Mesodermal cell (in vitro differentiated cells): ENCODE measurements around the gene KCNJ14.

ENCODE experiments used
- H3K27ac ChIP-seq: 2 replicates; pipeline ENCODE4 v1.7.0; 2013; ENCODE audit warnings: mild to moderate bottlenecking, low read depth, low read length, moderate library complexity; ENCODE audit not compliant: severe bottlenecking
- H3K36me3 ChIP-seq: 2 replicates; pipeline ENCODE4 v1.7.1; 2013; ENCODE audit warnings: mild to moderate bottlenecking, low read length, moderate library complexity; ENCODE audit not compliant: control insufficient read depth, insufficient read depth
- H3K4me1 ChIP-seq: one replicate; pipeline ENCODE4 v1.7.1; 2013; ENCODE audit warnings: mild to moderate bottlenecking, low read length; ENCODE audit not compliant: insufficient read depth, control insufficient read depth, poor library complexity, severe bottlenecking
- H3K4me3 ChIP-seq: 2 replicates; pipeline ENCODE4 v1.7.0; 2013; ENCODE audit warnings: low read length, control low read depth, mild to moderate bottlenecking; ENCODE audit not compliant: insufficient read depth, poor library complexity, severe bottlenecking; ENCODE audit errors: extremely low read depth
- H3K9me3 ChIP-seq: 2 replicates; pipeline ENCODE4 v1.7.1; 2013; ENCODE audit warnings: mild to moderate bottlenecking, low read length, moderate library complexity; ENCODE audit not compliant: control insufficient read depth
- WGBS, 2 experiments: methylation state at CpG; one replicate each; pipeline ENCODE4 v1.1.5; 2013; ENCODE audit warnings: missing lambda C conversion rate in 2 of 2; ENCODE audit not compliant: insufficient coverage in 2 of 2; 5-methylcytosine and 5-hydroxymethylcytosine counted together

KCNJ14 gene

DNA sequence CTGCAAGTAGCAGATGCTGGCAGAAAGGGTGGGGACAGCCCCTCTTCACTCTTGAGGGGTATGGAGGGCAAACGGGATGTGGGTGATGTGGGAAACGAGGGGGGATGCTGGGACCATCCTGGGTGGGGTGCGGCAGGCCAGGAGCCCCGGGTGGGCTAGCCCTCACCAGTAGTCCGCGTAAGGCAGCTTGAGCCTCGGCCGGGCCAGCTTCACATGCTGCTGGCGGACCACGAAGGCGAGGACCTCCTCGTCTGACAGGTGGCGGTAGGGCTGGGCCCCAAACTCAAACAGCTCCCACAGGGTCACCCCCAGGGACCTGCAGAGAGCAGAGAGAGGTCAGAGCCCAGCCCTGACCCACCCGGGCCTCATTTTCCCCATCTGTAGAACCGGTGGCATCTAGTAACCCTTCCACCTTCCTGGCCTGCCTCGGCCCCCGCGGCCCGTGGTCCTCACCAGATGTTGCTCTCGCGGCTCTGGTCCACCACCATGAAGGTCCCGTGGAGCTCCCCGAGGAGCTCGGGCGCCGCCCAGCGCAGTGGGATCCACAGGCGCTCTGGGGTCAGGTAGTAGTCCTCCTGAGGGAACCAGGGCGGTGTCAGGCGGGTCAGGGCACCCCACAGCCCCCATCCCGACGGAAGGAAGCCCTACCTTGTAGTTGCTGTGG lies 45.6 kb downstream of the KCNJ14 start:
- H3K4me3 ChIP-seq, result peak overlapping the region; percentile 25
- no peaks in the 10 kb centered on the region for H3K36me3 ChIP-seq
- H3K9me3 ChIP-seq, result no peaks in the 10 kb centered on the region
- 56 to 66% methylated on average over 23 to 29 of the region's 32 CpGs for WGBS, 2 experiments
- no peaks in the 10 kb centered on the region for H3K4me1 ChIP-seq
- H3K27ac ChIP-seq, result no peak overlapping the region

DNA sequence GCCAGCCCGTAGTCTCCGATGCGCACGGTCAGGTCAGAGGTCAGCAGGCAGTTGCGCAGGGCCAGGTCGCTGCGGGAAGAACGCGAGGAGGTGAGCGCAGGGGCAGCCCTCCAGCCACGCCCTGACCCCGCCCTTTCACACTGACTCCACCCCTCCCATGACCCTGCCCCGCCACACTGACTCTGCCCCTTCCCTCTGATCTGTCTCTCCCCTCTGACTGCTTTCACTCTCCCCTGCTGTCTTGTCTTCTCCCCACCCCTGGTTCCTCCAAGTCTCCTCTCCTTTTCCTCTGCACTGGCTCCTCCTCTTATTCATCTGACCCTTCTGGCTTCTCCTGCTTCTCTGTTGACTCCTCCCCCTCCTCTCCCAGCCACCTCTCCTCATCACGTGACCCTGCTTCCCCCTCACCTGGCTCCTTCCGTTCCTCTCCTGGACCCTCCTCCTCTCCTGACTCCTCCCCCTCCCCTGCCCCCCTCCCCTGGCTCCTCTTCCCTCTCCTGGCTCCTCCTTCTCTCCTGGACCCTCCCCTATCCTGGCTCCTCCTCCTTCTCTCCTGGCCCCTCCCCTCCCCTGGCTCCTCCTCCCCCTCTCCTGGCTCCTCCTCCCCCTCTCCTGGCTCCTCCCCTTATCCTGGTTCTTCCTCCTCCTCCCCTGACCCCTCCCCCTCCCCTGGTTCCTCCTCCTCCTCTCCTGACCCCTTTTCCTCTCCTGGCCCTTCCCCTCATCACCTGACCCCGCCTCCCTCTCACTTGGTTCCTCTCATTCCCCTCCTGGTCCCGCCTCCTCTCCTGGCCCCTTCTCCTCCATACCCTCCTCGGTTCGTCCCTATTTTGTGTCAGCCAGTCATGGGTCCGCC lies 46.3 kb downstream of the KCNJ14 start:
- WGBS, 2 experiments, result 2 to 4% methylated on average over 15 to 19 of the region's 20 CpGs
- Histone ChIP-seq H3K4me1 (no peaks in the 10 kb centered on the region), H3K9me3 (no peaks in the 10 kb centered on the region), H3K4me3 (peak overlapping the region; percentile 25), H3K36me3 (no peaks in the 10 kb centered on the region), H3K27ac (no peak overlapping the region)

DNA sequence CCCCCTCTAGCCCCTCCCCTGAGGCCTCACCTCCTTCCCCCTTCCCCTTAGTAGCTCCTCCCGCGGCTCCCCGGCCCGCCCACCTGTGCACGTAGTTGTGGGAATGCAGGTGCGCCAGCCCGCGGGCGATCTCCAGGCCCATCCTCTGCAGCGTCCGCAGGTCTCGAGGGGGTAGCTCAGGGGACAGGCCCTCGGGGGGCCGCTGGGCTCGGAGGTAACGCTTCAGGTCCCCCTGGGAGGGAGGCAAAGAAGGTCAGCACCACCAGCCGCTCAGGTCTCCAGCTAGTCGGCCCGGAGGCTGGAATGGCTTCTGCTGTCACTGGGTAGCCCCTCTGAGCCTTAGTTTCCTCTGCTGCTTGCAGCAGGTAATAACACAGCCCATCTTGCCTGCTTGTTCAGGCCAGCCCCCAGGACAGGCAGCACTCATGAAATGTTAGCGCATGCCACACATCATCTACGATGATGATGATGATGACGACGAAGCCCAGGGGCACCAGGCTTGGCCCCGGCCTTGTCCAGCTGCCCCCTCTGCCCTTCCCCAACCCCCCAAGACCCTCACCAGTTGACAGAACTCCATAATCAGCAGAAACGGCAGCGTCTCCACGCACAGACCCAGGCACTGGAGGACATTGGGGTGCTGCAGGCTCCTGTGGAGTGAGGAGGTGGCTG lies 47.1 kb downstream of the KCNJ14 start:
- no peaks in the 10 kb centered on the region for H3K9me3 ChIP-seq
- peak overlapping the region; percentile 16 for H3K4me3 ChIP-seq
- no peaks in the 10 kb centered on the region for H3K36me3 ChIP-seq
- no peaks in the 10 kb centered on the region for H3K4me1 ChIP-seq
- no peak overlapping the region for H3K27ac ChIP-seq
- WGBS, 2 experiments, result 27 to 29% methylated on average over 20 to 22 of the region's 27 CpGs

DNA sequence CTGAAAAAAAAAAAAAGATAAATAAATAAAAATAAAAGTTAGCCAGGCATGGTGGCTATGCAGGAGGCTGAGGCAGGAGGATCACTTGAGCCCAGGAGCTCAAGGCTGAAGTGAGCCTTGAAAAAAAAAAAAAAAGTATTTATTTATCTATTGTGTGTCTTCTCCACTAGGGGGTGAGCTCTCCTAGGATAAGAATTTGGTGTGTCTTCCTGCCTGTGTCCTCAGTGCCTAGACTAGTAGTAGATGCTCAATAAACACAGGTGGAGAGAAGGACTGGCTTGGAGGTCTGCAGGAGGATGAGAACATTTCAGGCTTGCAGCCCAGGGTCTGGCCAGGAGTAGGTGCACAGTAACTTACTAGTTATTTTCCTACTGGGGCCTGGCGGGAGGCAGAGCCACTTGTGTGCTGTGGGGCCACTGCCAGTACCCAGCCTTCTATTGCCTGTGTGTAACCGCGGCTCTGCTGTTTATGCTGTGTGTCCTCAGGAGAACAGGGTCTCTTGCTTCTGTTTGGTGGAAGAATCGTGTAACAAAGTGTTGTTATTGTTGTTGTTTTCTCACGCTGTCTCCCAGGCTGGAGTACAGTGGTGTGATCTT lies 50.9 kb downstream of the KCNJ14 start:
- 91 to 100% methylated on average over 4 to 5 of the region's 5 CpGs for WGBS, 2 experiments
- no peak overlapping the region for H3K27ac ChIP-seq
- H3K36me3 ChIP-seq, result no peaks in the 10 kb centered on the region
- H3K4me3 ChIP-seq, result no peak overlapping the region
- no peaks in the 10 kb centered on the region for H3K4me1 ChIP-seq
- H3K9me3 ChIP-seq, result no peaks in the 10 kb centered on the region

DNA sequence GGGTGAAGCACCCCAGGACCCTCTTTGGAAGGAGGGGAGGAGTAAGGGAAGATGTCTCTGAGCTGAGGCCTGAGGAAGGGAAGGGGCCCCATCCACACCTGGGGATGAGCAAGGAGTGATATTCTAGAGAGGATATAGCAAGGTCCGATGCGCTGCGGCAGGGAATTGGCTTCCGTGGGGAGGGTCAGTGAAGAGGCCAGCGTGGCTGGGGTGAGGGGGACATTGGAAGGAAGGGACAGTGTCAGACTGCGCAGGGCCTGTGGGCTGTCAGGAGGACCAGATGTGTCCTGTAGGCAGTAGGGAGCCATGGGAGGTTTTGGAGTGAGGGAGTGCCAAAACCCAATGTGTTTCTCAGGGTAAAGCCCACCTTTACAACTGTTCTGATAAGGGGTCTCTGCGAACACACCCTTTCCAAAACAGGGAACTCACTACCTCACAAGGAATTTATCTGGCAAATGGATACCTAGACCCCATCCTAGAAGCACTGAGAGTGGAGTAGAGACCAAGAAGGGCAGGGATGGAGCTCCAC lies 52.6 kb downstream of the KCNJ14 start:
- WGBS, 2 experiments, result 95 to 98% methylated on average over 5 to 6 of the region's 7 CpGs
- Histone ChIP-seq H3K27ac (no peak overlapping the region), H3K9me3 (no peaks in the 10 kb centered on the region), H3K4me1 (no peaks in the 10 kb centered on the region), H3K36me3 (no peaks in the 10 kb centered on the region), H3K4me3 (no peak overlapping the region)

DNA sequence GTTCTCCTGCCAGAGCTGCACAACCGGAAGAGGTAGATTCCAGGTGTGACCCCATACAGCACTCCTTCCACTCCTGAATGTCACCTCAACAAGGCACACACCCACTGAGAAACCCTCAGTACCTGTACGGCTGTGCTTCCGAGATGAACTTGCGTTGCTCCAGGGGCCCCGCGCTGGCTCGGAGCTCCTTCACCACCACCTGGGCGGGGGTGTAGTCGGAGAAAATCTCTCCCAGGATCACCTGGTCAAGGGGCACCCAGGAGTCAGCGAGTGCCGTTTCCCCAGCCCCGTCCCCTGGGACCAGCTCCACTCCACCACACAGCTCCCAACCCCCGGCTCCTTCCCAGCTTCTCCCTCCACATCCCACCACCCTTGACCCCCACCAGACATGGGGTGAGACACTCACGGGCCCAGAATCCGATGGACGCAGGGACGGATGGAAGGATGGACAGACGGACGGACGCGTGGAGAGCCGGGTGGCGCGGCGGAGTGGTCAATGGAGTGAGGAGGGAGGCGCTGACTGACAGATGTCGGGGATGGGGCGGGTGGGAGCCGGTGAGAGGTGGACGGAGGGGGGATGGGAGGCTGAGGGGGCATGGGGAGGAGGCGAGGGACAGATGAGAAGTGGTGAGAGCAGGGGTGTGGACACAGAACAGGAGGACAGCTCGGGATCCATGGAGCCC lies 53.5 kb downstream of the KCNJ14 start:
- Histone ChIP-seq H3K27ac (no peak overlapping the region), H3K4me1 (no peaks in the 10 kb centered on the region), H3K36me3 (no peaks in the 10 kb centered on the region), H3K4me3 (no peak overlapping the region), H3K9me3 (no peaks in the 10 kb centered on the region)
- WGBS, 2 experiments, result 86 to 94% methylated on average over 14 to 23 of the region's 32 CpGs

DNA sequence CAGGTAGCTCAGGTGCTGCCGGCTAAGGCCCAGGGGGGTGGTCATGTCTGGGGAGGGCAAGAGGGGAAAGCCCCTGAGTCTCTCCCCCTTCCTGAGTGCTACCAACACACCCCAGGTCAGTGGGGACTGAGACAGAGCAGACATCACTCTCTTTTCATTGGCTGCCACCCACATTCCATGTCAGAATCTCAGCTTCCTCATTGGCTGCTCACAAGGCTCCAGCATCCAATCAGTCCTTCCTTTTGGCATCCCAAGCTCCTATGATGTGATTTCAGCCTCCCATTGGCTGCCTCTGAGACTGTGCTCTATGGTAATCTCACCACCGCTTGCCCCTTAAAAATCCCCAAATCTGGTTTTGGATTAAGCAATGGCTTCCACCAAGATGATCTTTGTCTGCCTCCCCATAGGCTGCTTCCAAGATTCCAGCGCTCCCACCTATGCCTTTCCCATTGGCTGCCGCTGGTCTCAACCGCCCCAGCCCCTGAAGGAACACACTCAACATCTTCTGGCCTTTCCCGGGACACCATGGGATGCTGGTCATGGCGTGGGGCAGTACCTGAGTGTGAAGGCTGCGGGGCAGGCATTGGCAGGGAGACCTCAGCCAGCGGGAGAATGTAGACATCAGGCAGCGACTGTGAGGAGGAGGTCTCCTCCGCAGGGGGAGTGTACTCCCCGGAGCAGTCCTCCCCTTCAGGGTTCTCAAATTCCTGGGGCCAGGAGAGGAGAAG lies 54.3 kb downstream of the KCNJ14 start:
- H3K4me1 ChIP-seq, result no peaks in the 10 kb centered on the region
- 80 to 83% methylated on average over 10 to 12 of the region's 12 CpGs for WGBS, 2 experiments
- H3K36me3 ChIP-seq, result no peaks in the 10 kb centered on the region
- H3K27ac ChIP-seq, result no peak overlapping the region
- no peak overlapping the region for H3K4me3 ChIP-seq
- H3K9me3 ChIP-seq, result no peaks in the 10 kb centered on the region

DNA sequence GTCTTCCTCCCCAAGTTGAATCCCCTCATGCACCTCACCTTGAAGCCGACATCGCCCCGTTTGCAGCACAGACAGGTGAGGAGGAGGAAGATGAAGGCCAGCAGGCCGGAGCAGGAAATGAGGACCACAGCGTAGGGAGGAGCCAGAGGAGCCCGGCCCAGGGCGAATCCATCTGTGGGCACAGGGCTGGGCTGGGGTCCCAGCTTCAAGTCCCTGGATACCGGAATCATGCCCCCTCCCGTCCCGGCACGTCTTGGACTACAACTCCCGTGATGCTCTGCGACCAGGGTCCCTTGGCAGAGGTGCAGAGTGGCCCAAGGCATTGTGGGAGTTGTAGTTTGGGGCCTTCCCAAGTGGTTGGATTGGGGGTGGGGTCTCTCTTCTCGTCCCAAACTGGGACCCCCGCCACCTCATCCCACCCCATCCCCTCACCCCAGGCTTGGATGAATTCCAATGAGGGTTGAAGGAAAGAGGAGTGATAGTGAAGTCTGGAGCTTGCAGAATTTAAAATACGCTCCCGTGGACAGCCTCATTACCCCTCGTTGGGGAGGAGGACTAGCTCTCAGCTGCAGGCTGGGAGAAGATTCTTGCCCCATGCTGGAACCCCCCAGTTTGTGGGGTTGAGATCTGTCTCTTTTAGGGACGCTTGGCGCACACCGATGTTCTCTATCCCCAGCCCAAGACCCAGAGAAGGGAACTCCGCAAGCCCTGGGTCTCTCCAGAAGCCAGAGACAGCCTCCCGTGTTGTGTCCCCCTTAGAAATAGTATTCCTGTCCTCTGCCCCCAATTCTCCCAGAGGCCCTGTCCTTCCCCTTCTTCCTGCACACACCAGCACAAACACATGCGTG lies 55.3 kb downstream of the KCNJ14 start:
- peak overlapping the region; percentile 30 for H3K4me3 ChIP-seq
- H3K4me1 ChIP-seq, result no peaks in the 10 kb centered on the region
- H3K27ac ChIP-seq, result no peak overlapping the region
- WGBS, 2 experiments, result 16% methylated on average over 13 to 17 of the region's 24 CpGs
- H3K36me3 ChIP-seq, result no peaks in the 10 kb centered on the region
- H3K9me3 ChIP-seq, result no peaks in the 10 kb centered on the region

DNA sequence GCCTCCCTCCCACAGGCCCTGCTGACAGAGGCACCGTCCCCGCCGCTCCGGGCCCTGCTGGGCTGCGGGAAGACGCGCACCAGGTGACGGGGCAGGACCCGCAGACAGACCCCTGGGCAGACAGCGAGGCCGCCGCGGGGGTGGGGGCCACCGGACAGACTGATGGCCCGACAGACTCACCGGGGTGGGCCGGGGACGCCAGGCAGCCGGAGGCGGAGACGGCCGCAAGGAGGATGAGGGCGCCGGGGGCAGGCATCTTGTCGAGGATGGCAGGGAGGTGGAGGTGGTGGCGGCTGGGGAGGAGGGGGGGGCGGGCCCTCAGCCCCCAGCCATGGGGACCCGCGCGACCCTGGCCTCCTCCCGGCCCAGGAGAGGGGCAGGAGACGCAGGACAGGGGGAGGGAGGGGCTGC lies 56.0 kb downstream of the KCNJ14 start:
- Histone ChIP-seq H3K27ac (no peak overlapping the region), H3K4me1 (no peaks in the 10 kb centered on the region), H3K36me3 (no peaks in the 10 kb centered on the region), H3K4me3 (peak overlapping the region; percentile 27), H3K9me3 (no peaks in the 10 kb centered on the region)
- WGBS, 2 experiments, result 0 to 1% methylated on average over 3 to 17 of the region's 32 CpGs
